Mesenteric fat pad (tissue), 1 donor: ENCODE results near the gene KRTAP5-11. TPM values are rescaled to one million over a fixed set of nuclear protein-coding genes. Genes with fewer than 3 reads are reported as not detected.
"Not testable (repeated sequence)": the region's sequence is repeated elsewhere in the genome, so short reads cannot be mapped to it uniquely, and the experiment has no call there.

ENCODE experiments used
- DNase-seq: peaks from one replicate; pipeline ENCODE4 v3.0.0-alpha.2; 2020; ENCODE audit warnings: low spot score
- long read RNA-seq: library from polyadenylated mRNA; unstranded; transcript quantifications from one replicate; pipeline ENCODE4 v2.0.0, GENCODE V29; 2020
- total RNA-seq: library from RNA; stranded (reverse); fragmentation: NEBNext Ultra II Directional; extraction: Animal tissue kit (Norgen Biotek cat#: 25700); gene quantifications from one replicate; pipeline ENCODE4 v1.2.1, GENCODE V29; 2021
- donor health status: DM: yes; HTN: yes; CAD: no.

Gene KRTAP5-11
- total RNA-seq, result not detected
- long read RNA-seq, result 0 reads

- no peak for DNase-seq
Measured at GRCh38 chr11:71582309-71582895, at the start of gene KRTAP5-11. Gene KRTAP5-11, minus strand, starts transcription at chr11:71582875. Its CDS starts 38 bp downstream, at chr11:71582837.

- not testable (repeated sequence) for DNase-seq
Measured at GRCh38 chr11:71631551-71631950, 48.9 kb upstream of the KRTAP5-11 start.

- DNase-seq, result not testable (repeated sequence)
Measured at GRCh38 chr11:71630071-71630470, 47.4 kb upstream of the KRTAP5-11 start.

GRCh38 chr11:71628943-71629342 lies 46.3 kb upstream of the KRTAP5-11 start:
- DNase-seq, result not testable (repeated sequence)

GRCh38 chr11:71623226-71623625 lies 40.6 kb upstream of the KRTAP5-11 start:
- DNase-seq, result not testable (repeated sequence)

- not testable (repeated sequence) for DNase-seq
Measured at GRCh38 chr11:71622561-71622960, 39.9 kb upstream of the KRTAP5-11 start.

- not testable (repeated sequence) for DNase-seq
Measured at GRCh38 chr11:71615003-71615402, 32.3 kb upstream of the KRTAP5-11 start.

- not testable (repeated sequence) for DNase-seq
Measured at GRCh38 chr11:71614366-71614917, 31.8 kb upstream of the KRTAP5-11 start.

- not testable (repeated sequence) for DNase-seq
Measured at GRCh38 chr11:71613931-71614330, 31.3 kb upstream of the KRTAP5-11 start.

GRCh38 chr11:71611218-71611910 lies 28.7 kb upstream of the KRTAP5-11 start:
- not testable (repeated sequence) for DNase-seq

GRCh38 chr11:71608272-71608671 lies 25.6 kb upstream of the KRTAP5-11 start:
- not testable (repeated sequence) for DNase-seq

GRCh38 chr11:71607520-71608216 lies 25.0 kb upstream of the KRTAP5-11 start:
- DNase-seq, result not testable (repeated sequence)

- not testable (repeated sequence) for DNase-seq
Measured at GRCh38 chr11:71606853-71607519, 24.3 kb upstream of the KRTAP5-11 start.

GRCh38 chr11:71604798-71605488 lies 22.3 kb upstream of the KRTAP5-11 start:
- not testable (repeated sequence) for DNase-seq

GRCh38 chr11:71603221-71603620 lies 20.5 kb upstream of the KRTAP5-11 start:
- DNase-seq, result not testable (repeated sequence)

- DNase-seq, result not testable (repeated sequence)
Measured at GRCh38 chr11:71589546-71589920, 6.9 kb upstream of the KRTAP5-11 start.

- DNase-seq, result not testable (repeated sequence)
Measured at GRCh38 chr11:71588822-71589545, 6.3 kb upstream of the KRTAP5-11 start.

GRCh38 chr11:71588314-71588713 lies 5.6 kb upstream of the KRTAP5-11 start:
- not testable (repeated sequence) for DNase-seq

- not testable (repeated sequence) for DNase-seq
Measured at GRCh38 chr11:71585673-71586072, 3.0 kb upstream of the KRTAP5-11 start.

GRCh38 chr11:71582969-71583368 lies 294 bp upstream of the KRTAP5-11 start:
- DNase-seq, result not testable (repeated sequence)
